OCI-LY1 (cell line): ENCODE results near the gene PRKAR1A.

Experiments used
- H2AFZ ChIP-seq: fragments of 200-600 bp; sonication (generic), shearing (Covaris generic); 2 replicates; pipeline ENCODE4 v1.6.0; 2014; ENCODE audit warnings: antibody characterized with exemption, mild to moderate bottlenecking, low read length
- H3F3A ChIP-seq: fragments of 200-600 bp; sonication (generic), shearing (Covaris generic); 2 replicates; pipeline ENCODE4 v1.6.0; 2014; ENCODE audit warnings: mild to moderate bottlenecking, antibody characterized with exemption, low read length, moderate library complexity; ENCODE audit not compliant: insufficient read depth
- H3K27ac ChIP-seq: fragments of 200-600 bp; sonication (generic); 2 replicates; pipeline ENCODE4 v1.5.1; 2014; ENCODE audit warnings: low read length, mixed run types, mild to moderate bottlenecking, low read depth; ENCODE audit not compliant: poor library complexity, severe bottlenecking
- H3K27me3 ChIP-seq: fragments of 200-600 bp; sonication (generic); 2 replicates; pipeline ENCODE4 v1.6.0; 2014; ENCODE audit warnings: antibody characterized with exemption, mild to moderate bottlenecking, low read length, moderate library complexity; ENCODE audit not compliant: insufficient read depth
- H3K36me3 ChIP-seq: fragments of 200-600 bp; sonication (generic); 2 replicates; pipeline ENCODE4 v1.6.1; 2014; ENCODE audit warnings: mild to moderate bottlenecking, antibody characterized with exemption, low read length, moderate library complexity, mixed read lengths; ENCODE audit not compliant: insufficient read depth
- H3K4me1 ChIP-seq: fragments of 200-600 bp; sonication (generic); 2 replicates; pipeline ENCODE4 v1.5.1; 2014; ENCODE audit warnings: mild to moderate bottlenecking, low read length, moderate library complexity; ENCODE audit not compliant: insufficient read depth, severe bottlenecking
- H3K4me2 ChIP-seq: fragments of 200-600 bp; sonication (generic), shearing (Covaris generic); 2 replicates; pipeline ENCODE4 v1.6.1; 2014; ENCODE audit warnings: low read length
- H3K4me3 ChIP-seq: fragments of 200-600 bp; sonication (generic); 2 replicates; pipeline ENCODE4 v1.5.1; 2014; ENCODE audit warnings: low read length, low read depth, mild to moderate bottlenecking, mixed read lengths; ENCODE audit not compliant: poor library complexity, severe bottlenecking
- H3K79me2 ChIP-seq: fragments of 200-600 bp; shearing (Covaris generic); 2 replicates; pipeline ENCODE4 v1.6.1; 2016; ENCODE audit warnings: mixed run types, low read length, mixed read lengths; ENCODE audit not compliant: insufficient read depth
- H3K9ac ChIP-seq: fragments of 200-600 bp; sonication (generic), shearing (Covaris generic); 2 replicates; pipeline ENCODE4 v1.6.1; 2014; ENCODE audit warnings: mild to moderate bottlenecking, low read length, mixed read lengths
- H3K9me2 ChIP-seq: fragments of 200-600 bp; sonication (generic), shearing (Covaris generic); 2 replicates; pipeline ENCODE4 v1.6.1; 2014; ENCODE audit warnings: low read depth, mild to moderate bottlenecking, low read length, mixed read lengths
- H3K9me3 ChIP-seq: fragments of 200-600 bp; shearing (Covaris generic); 2 replicates; pipeline ENCODE4 v1.6.1; 2014; ENCODE audit warnings: low read length, mixed read lengths
- H4K20me1 ChIP-seq: fragments of 200-600 bp; sonication (generic), shearing (Covaris generic); 2 replicates; pipeline ENCODE4 v1.6.0; 2016; ENCODE audit warnings: mild to moderate bottlenecking, low read length; ENCODE audit not compliant: insufficient read depth
- EZH2 ChIP-seq: fragments of 200-600 bp; sonication (generic), shearing (Covaris generic); IDR thresholded peaks from 2 replicates; pipeline ENCODE4 v1.8.0; 2017; ENCODE audit warnings: borderline replicate concordance, mixed run types, mild to moderate bottlenecking, antibody characterized with exemption, low read length, moderate library complexity, mixed read lengths
- TF ChIP-seq, protein P1 (sequence below): fragments of 200-600 bp; sonication (generic), shearing (Covaris generic); IDR thresholded peaks from 2 replicates; pipeline ENCODE4 v1.5.1; 2017; ENCODE audit warnings: mild to moderate bottlenecking, antibody characterized with exemption, low read length, moderate library complexity, mixed read lengths

PRKAR1A gene

DNA sequence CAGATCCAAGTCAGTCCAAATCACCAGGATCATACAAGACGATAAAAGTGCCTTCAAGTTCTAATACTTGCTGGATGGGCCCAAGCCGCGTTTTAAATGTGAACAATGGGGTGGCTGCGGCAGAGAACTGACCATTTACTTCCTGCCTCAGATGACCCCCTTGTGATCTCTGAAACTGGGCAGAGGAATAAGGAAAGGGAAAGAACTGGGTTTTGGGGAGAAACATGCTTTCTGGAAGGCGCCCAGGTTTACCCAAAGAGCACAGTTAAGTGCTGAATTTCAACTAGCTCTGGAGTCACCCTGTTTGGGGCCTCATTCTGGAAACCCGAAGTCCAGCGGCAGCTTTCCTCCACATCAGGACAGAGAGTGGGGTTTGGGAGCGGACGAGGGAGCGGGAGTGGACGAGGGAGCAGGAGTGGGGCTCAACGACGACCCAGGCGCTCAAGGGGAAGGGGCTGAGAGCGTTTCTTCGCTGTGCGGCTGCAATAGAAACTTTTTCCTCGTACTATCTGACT lies 87.4 kb downstream of the PRKAR1A start:
- Histone ChIP-seq H3K27ac (no peak overlapping the region), H3K27me3 (no peaks in the 10 kb centered on the region), H3F3A (no peaks in the 10 kb centered on the region), H3K4me1 (no peaks in the 10 kb centered on the region), H3K4me3 (no peak overlapping the region), H3K79me2 (no peaks in the 10 kb centered on the region), H2AFZ (no peak overlapping the region), H3K4me2 (no peak overlapping the region), H3K9me3 (no peaks in the 10 kb centered on the region), H3K36me3 (no peaks in the 10 kb centered on the region), H3K9me2 (no peaks in the 10 kb centered on the region), H4K20me1 (no peaks in the 10 kb centered on the region), H3K9ac (no peak overlapping the region)
- TF ChIP-seq, protein P1, sequence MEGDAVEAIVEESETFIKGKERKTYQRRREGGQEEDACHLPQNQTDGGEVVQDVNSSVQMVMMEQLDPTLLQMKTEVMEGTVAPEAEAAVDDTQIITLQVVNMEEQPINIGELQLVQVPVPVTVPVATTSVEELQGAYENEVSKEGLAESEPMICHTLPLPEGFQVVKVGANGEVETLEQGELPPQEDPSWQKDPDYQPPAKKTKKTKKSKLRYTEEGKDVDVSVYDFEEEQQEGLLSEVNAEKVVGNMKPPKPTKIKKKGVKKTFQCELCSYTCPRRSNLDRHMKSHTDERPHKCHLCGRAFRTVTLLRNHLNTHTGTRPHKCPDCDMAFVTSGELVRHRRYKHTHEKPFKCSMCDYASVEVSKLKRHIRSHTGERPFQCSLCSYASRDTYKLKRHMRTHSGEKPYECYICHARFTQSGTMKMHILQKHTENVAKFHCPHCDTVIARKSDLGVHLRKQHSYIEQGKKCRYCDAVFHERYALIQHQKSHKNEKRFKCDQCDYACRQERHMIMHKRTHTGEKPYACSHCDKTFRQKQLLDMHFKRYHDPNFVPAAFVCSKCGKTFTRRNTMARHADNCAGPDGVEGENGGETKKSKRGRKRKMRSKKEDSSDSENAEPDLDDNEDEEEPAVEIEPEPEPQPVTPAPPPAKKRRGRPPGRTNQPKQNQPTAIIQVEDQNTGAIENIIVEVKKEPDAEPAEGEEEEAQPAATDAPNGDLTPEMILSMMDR, result no peak
- TF ChIP-seq EZH2, result no peak

DNA sequence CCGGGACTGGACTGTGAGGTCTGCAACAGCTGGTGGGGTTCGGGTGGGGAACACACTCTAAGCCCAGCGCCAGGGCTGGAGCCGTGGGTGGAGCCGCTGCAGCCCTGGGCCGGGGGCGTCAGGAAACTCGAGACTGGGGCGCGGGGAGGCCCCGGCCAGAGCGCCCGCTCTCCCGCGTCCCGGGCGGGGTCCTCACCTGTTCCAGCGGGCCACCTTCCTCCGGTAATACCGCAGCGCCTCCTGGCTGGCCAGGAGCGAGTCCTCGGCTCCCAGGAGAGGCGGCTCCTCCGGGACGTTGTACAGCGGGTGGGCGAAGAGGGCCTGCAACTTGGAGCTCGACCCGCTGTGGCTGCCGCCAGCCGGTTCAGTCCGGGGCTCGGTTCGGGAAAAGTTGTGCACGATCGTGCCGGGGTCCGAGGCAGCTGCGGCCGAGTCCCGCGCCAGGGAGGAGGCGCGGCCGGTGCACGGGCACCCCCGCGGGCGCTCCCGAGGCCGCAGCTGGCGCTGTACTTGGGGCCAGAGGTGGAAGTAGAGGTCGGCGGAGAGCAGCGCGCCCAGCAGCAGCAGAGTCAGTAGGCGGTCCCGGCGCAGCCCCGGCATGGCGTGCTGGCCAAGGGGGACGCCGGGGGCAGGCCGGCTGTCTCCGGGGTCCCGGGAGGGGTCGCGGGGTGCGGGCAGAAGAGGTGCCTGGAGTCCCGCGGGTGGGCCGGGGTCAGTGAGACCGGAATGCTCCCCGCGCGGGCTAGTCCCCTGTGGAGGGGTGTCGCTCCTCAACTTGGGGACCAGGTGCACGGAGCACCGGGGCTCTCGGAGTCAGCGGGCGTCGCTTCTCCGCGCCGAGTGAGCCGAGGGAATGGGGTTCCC lies 88.1 kb downstream of the PRKAR1A start:
- Histone ChIP-seq H3K27ac (no peak overlapping the region), H3K9me2 (no peaks in the 10 kb centered on the region), H4K20me1 (no peaks in the 10 kb centered on the region), H3K9me3 (no peaks in the 10 kb centered on the region), H3F3A (no peaks in the 10 kb centered on the region), H3K4me2 (no peak overlapping the region), H3K9ac (no peak overlapping the region), H3K79me2 (no peaks in the 10 kb centered on the region), H3K4me3 (no peak overlapping the region), H2AFZ (no peak overlapping the region), H3K4me1 (no peaks in the 10 kb centered on the region), H3K36me3 (no peaks in the 10 kb centered on the region), H3K27me3 (no peaks in the 10 kb centered on the region)
- TF ChIP-seq EZH2, result no peak
- TF ChIP-seq, protein P1, result no peak
